ENCODE data around the gene SHKBP1.
"Not testable (repeated sequence)": the region's sequence is repeated elsewhere in the genome, so short reads cannot be mapped to it uniquely, and the experiment has no call there.

Gene SHKBP1

DNA sequence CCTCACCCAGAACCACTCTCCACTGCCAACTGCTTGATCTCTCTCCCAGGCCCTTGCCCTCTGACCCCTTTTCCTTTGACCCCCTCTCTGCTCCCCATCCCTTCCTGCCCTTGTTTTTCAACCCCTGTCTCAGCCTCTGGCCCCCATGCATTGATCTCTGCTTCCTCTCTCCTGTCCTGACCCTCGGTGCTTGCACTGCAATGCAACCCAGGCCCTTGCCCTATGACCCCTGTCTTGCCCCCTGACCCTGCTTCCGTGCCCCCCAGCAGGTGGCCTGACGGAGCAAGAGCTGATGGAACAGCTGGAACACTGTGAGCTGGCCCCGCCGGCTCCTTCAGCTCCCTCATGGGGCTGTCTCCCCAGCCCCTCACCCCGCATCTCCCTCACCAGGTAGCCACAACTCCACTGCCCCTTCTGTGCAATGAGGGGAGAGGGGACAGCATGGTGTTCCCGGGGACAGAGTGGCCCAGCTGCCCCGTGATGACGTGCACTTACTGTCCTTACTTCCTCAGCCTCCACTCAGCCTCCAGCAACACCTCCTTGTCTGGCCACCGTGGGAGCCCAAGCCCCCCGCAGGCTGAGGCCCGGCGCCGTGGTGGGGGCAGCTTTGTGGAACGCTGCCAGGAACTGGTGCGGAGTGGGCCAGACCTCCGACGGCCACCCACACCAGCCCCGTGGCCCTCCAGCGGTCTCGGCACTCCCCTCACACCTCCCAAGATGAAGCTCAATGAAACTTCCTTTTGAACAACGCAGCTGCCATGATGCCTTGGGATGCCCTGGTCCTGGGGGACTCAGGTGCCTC, 14.0 kb downstream of the SHKBP1 start:
- DNase-seq = no peak
- no peak overlapping the region for H3K4me3 ChIP-seq (ENCODE audit: low read depth, low read length)
- H3K36me3 ChIP-seq = no peaks in the 10 kb centered on the region; the same call in 1 of the 2 replicates
- H3K9me3 ChIP-seq (ENCODE audit: severe bottlenecking) = no peaks in the 10 kb centered on the region
- no peaks in the 10 kb centered on the region for H3K27me3 ChIP-seq (ENCODE audit: insufficient read depth, low read depth, severe bottlenecking)
- TF ChIP-seq CTCF (IDR thresholded peaks at IDR 0.05; ENCODE audit: low read depth, low read length) = no peak
- H3K27ac ChIP-seq = no peak overlapping the region

GRCh38 chr19:40591724-40592123, 15.1 kb downstream of the SHKBP1 start:
- not testable (repeated sequence) for H3K27me3 ChIP-seq (ENCODE audit: insufficient read depth, low read depth, severe bottlenecking); H3K9me3 ChIP-seq (ENCODE audit: severe bottlenecking); DNase-seq; H3K4me3 ChIP-seq (ENCODE audit: low read depth, low read length); H3K27ac ChIP-seq; H3K36me3 ChIP-seq

- Histone ChIP-seq H3K27ac (no peak overlapping the region), H3K9me3 (ENCODE audit: severe bottlenecking) (no peaks in the 10 kb centered on the region), H3K27me3 (ENCODE audit: insufficient read depth, low read depth, severe bottlenecking) (no peaks in the 10 kb centered on the region), H3K36me3 (no peaks in the 10 kb centered on the region; the same call in 1 of the 2 replicates), H3K4me3 (ENCODE audit: low read depth, low read length) (no peak overlapping the region)
- TF ChIP-seq CTCF (IDR thresholded peaks at IDR 0.05; ENCODE audit: low read depth, low read length) = no peak
- DNase-seq = no peak
These were observed 15.5 kb downstream of the SHKBP1 start for GRCh38 chr19:40592170-40592569.

GRCh38 chr19:40594255-40594654, 17.6 kb downstream of the SHKBP1 start:
- Histone ChIP-seq H3K27me3 (ENCODE audit: insufficient read depth, low read depth, severe bottlenecking) (no peaks in the 10 kb centered on the region), H3K27ac (no peak overlapping the region), H3K9me3 (ENCODE audit: severe bottlenecking) (no peaks in the 10 kb centered on the region), H3K36me3 (peaks cover 5% of the 10 kb centered on the region; the same call in 1 of the 2 replicates), H3K4me3 (ENCODE audit: low read depth, low read length) (no peak overlapping the region)
- TF ChIP-seq CTCF (IDR thresholded peaks at IDR 0.05; ENCODE audit: low read depth, low read length) = no peak
- DNase-seq = no peak

GRCh38 chr19:40594657-40595091, 18.0 kb downstream of the SHKBP1 start:
- Histone ChIP-seq H3K9me3 (ENCODE audit: severe bottlenecking) (no peaks in the 10 kb centered on the region), H3K27ac (no peak overlapping the region), H3K36me3 (peaks cover 7% of the 10 kb centered on the region), H3K4me3 (ENCODE audit: low read depth, low read length) (no peak overlapping the region), H3K27me3 (ENCODE audit: insufficient read depth, low read depth, severe bottlenecking) (no peaks in the 10 kb centered on the region)
- DNase-seq = no peak
- TF ChIP-seq CTCF (IDR thresholded peaks at IDR 0.05; ENCODE audit: low read depth, low read length) = no peak

GRCh38 chr19:40596608-40597328, 20.1 kb downstream of the SHKBP1 start:
- no peak for TF ChIP-seq CTCF (IDR thresholded peaks at IDR 0.05; ENCODE audit: low read depth, low read length)
- peak overlapping the region; percentile 87 for H3K4me3 ChIP-seq (ENCODE audit: low read depth, low read length)
- no peaks in the 10 kb centered on the region for H3K9me3 ChIP-seq (ENCODE audit: severe bottlenecking)
- H3K27me3 ChIP-seq (ENCODE audit: insufficient read depth, low read depth, severe bottlenecking) = no peaks in the 10 kb centered on the region
- peaks cover 17% of the 10 kb centered on the region for H3K36me3 ChIP-seq
- DNase-seq = peak; percentile 88
- peak overlapping the region; percentile 83 for H3K27ac ChIP-seq

Measured in WERI-Rb-1 (cell line).